GM19467 (cell line): ENCODE data around the gene PRXL2A.
A peak's percentile ranks its signal among the peaks of the same experiment; 100 is the strongest.
"Not testable (repeated sequence)": the region's sequence is repeated elsewhere in the genome, so short reads cannot be mapped to it uniquely, and the experiment has no call there.

ENCODE experiments used
- ATAC-seq: cut with Tn5 transposase; IDR thresholded peaks from one replicate; pipeline ENCODE4 v1.9.1; 2021; ENCODE audit warnings: mild to moderate bottlenecking, moderate library complexity; ENCODE audit not compliant: unreplicated experiment

The PRXL2A gene

DNA sequence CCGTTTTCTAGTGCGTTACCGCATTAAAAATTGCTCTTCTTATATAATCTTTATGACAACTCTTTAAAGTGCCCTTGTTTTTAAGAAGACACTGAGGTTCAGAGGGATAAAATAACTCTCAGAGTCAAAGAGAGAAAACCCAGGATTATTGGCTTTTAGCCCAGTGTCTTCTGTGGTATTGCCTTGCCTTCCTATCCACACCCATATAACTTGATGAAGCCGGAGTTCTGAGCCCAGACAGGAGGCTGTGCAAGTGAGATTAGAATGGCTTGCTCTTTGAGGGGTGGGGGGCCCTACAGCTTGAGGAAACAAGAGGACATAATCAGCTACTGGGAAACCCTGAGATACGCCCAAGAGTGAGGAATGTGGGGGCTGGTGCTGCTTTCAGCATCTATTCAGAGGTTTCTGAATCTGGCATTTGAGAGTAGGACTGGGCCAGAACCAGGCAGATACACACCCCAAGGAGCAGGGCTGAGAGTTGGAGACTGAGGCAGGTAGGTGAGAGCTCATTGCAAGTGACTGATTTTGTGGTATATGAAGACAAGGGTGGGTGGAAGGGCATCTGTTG lies 2.3 kb downstream of the PRXL2A start:
- ATAC-seq: no peak

DNA sequence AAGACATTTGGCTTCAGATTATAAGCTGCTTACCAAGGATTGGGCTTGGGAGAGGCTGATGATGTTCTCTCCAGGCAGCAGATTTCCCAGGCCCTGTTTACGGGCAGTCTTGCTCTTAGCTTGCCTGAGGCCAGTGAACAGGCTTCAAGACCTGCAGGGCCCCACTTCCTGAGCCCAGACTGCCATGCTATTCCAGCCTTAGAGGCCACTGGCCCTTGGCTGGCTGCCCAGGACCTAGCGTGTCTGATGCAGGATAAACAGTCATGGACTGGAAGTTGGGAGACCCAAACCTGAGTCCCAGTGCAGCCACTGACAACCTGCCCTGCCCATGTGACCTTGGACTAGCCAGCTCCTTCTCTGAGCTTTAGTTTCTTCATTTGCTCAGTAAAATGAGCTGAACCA lies 2.9 kb downstream of the PRXL2A start:
- no peak for ATAC-seq

DNA sequence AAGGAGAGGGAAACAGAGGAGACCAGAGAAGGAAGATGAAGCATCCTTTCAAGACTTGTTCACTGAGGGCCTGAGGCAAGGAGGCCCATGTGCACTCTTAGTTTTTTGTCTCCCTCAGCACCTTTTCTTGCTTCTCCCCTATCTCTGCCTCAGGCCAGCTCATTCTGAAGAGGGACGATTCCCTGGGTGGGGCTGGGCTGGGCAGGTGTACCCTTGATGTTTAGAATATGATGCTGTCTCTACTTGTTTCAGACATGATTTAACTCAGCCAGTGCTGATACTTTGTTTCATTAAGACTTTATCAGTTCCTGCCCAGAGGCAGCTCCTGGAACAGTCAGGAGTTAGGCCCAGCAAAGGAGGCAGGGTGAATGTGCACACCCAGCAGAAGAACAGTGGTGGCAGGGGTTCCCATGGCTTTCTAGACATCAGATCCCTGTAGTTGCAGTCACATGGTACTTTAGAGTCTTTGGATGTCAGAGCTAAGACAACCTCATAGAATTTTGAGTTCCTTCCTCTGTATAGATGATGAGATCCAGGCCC lies 3.4 kb downstream of the PRXL2A start:
- no peak for ATAC-seq

DNA sequence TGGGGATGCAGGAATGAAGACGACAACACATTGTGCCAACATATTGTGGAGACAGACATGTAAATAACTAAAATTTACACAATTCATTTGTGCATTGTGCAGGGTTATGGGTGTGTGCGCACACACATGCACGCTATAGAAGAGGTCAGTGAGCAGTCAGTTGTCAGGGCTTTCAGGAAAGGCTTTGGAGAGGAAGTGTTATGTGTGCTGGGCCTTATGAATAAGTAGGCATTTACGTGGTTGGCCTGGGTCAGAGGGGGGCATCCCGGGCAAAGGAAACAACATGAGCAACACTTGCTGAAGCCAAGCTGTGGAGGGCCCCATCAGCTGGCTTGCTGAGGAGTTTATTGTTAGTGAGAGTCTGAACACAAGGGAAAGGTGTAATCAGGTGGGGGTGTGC lies 4.1 kb downstream of the PRXL2A start:
- no peak for ATAC-seq

DNA sequence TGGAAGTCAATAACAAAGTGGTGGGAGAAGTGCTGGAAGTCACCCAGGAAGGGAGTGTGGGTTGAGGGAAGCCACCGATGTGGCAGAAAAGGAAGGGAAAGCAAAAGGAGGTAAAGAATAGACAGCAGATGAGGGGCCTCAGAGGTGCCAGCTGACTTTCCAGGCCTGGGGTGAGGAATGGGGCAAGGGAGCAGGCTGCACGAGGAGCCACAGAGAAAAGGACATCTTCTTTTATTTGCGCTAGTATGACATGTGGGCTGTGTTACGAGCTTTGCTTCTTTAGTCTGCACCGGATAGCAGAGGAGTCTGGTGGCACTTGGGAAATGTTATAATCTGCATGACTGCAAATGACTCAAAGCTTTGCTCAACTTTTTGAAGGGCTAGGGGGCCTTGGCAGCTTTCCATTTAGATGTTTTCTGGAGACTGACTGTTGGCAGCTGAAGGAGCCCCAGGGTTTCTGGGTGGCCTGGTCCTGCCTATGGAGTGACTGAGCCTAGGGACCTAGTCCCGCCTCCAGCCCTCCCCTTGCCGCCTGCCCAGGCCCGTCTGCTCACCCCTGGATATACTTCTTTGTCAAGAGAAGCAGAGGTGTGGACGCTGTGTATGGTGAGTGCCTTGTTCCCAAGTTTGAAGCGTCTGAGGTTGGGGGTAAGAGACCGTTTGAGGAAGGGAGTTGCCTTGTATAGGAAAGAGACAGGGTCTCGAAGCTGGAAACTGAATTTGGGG lies 5.1 kb downstream of the PRXL2A start:
- ATAC-seq: no peak

DNA sequence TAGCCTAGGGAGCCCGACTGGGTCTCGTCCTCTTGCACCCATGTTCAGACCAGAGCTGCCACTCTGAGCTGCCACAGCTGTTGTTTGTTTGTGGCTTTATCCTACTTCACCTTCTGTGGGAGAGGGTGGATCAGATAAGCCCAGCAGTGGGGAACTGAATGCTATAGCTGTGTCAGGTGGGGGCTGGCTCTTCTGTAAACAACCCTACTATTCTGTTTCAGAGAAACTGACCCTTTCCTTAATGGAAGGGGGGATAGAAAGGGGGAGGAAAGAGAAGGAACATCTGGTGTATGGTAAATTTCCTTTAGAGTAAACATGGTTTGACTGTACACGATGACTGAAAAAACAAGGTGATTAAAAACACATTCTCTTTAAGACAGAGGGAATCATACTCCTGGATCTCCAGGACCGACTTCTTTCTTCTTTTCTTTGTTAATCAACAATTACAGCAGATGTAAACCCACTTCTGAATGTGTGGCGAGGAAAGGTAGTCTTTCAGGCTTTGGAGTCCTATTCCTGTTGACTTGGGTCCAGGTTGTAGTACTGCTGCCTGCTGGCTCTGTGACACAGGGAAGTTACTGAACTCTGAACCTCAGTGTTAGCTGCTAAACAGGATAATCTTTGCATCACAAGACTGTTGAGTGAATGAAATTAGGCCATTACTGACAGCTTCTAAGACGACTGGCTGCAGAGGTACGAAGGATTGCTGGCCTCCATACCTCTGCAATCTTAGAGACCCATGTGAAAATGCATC lies 6.0 kb downstream of the PRXL2A start:
- no peak for ATAC-seq

DNA sequence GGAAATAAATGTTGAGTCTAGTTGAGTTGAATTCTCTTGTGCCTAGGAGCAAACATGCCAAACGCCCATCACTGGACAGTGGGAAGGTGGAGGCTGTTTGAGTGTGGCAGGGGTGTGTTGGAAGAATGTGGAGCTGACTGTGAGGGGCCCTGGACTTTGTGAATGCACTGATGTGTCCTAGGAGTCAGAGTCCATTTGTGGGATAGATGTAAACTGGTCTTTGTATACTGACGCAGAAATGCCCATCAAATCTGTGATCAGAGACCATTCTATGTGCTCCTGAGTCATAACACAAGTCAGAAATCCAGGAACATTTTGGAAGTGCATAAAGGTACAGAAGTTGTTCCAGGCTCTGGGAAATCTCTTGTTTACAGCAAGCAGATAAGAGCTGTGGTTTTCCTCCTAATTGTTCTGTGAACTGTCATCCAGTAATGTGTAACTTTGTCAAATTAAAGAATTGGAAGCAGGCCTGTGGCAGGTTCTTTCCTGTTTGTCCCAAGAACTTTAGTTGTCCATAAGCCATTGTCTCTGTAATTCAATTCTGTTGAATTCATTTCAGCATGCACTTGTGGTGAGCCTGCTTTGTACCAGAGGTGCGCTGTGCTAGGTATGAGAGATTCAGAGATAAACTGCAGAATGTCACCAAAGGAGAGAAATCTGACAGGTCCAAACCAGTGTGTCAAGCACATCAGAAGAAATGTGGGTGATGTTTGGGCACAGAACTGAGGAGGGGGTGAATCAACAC lies 7.6 kb downstream of the PRXL2A start:
- ATAC-seq: no peak

DNA sequence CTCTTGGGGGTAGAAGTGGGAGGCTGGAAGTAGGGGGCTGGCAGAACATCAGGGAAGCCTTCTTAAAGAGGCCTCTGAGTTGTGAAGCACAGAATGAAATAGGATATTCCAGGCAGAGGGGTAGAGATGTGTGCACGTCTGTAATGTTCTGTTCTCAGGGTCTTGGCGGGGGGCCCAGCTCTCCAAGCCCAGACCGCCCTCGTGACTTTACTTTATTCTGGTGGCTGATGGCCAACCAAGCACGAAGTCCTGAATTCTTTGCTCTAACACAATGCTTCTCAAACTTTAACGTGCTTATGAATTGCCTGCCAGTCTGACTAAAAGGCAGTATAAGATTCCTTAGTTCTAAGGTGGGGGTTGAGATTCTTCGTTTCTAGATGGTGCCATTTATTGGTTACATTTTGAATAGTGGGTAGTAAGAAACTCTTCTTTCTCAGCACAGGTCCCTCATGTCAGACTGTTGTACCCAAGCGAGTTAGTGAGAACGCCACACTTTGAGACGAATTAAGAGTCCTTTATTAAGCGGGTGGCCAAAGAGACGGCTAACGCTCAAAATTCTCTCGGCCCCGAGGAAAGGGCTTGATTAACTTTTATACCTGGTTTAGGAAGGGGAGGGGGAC lies 8.2 kb downstream of the PRXL2A start:
- ATAC-seq: no peak

DNA sequence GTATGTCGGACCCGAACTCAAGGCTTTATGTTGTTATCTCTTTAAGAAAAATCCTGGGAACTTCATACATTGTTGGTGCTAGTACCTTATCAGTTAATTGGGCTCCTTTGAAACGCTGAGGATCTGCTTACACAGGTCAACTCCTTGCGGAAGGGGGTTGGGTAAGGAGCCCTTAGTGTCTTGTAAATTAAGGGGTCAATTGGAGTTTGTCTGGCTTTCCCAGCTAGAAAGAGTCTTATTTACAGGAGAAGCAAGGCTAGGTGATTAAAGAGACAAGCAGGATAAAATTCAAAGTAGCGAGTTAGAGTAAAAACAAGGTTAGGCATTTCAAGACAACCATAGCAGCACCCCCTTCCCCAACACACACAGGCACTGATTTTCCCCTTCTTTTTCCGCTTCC lies 8.9 kb downstream of the PRXL2A start:
- not testable (repeated sequence) for ATAC-seq

DNA sequence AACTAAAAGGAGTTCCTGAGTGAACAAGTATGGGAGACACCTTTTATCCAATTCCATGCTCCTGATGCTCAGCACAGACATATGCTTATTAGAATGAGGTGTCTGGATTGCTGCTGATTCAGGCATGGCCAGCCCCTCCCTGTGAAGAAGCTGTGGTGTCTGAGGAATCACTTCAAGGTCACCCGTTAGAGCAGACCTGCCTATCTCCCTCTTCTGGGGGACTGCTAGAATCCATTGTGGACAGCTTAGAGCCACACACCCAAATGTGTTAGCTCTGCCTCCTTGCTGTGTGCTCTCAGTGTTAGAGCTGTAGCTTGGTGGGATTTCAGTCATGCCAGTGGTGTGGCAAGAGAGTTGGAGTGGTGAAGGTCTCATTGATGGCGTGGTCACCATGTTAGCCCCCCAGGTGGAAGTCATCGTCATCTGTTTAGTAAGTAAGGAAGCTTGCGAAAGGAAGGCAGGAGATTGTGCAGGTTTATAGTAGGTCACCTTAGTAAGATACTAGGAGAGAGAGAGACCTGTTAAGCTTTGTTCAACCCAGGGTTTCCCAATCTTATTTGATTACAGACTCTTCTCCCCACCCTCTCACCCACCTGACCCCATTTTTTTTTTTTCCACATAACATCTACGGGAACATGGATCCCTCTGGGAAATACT lies 12.8 kb downstream of the PRXL2A start:
- ATAC-seq: peak; percentile 27

DNA sequence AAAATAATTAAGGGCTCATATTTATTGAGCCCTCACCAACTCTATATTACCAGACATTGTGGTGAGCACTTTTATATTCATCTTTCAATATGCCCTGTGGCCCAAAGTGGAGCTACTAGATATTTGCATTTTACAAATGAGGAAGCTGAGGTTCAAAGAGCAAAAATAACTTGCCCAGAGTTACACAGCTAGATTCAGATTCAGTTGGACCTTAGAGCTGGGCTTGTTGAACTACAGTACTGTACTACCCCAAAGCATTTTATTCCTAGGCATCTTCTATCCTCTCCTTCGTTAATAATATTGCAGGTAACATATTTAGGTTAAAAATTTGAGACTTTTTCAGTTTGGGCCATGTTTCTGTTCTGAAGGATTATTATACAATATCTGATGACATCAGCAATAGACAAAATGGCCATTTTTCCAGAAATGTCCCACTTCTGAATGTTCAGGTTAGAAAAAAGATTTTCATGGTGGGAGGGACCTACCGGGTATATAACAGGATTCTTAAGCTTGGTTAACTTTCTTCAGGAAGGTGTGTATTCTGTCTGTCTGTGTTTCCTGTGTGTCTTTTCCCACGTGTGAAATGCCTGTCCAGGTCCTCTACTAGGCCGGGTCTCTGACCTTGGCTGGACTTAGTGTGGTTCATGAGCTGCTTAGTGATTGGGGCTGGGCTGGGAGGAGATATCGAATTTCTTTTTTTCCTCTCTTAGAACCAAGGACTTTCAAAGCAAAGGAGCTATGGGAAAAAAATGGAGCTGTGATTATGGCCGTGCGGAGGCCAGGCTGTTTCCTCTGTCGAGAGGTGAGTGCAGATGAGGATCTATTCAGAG lies 13.6 kb downstream of the PRXL2A start:
- ATAC-seq: peak; percentile 91

DNA sequence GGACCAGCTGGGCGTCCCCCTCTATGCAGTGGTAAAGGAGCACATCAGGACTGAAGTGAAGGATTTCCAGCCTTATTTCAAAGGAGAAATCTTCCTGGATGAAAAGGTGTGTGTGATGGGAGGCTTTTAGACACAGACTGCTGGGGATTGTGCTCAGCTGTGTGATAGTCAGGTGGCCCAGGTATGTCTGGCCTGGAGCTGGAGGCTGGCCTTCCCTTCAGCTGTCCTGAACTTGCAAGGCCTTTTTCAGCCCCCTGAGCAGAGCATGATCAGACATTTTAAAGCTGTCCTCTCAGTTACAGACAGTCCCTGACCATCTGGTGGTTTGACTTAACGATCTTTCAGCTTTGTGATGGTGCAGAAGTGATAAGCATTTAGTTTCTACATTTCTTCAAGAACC lies 17.6 kb downstream of the PRXL2A start:
- no peak for ATAC-seq

DNA sequence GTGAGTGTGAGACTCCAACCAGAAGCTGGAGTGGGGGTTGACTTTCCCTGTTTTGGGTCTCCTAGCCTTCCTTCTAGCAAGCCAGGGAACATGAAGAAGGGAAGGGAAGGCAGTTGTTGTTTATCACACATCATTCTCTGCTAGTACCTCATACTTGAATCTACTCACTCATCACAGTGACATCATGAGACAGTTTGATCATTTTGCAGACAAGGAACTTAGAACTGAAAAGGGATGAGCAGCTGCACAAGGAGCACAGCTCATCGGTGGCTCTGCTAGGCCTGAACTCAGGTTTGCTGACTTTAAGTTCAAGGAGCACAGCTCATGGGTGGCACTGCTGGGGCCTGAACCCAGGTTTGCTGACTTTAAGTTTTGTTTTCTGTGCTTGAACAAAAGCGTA lies 19.2 kb downstream of the PRXL2A start:
- no peak for ATAC-seq

DNA sequence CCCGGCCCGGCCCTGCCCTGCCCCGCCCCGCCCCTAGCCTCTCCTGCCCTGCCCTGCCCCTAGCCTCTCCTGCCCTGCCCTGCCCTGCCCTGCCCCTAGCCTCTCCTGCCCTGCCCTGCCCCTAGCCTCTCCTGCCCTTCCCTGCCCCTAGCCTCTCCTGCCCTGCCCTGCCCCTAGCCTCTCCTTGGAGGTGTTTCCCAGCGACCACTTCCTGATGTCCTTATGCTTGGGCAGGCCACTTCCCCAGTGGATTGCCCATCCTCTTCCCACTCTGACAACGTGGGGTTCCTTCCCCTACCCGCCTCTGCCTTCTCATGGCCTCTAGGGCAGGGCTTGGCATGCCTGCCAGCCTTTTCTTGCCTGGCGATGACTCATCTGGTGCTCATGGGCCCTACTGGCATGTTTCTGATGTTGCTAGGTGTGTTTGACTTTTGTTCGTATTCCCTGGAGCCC lies 21.2 kb downstream of the PRXL2A start:
- ATAC-seq: no peak

DNA sequence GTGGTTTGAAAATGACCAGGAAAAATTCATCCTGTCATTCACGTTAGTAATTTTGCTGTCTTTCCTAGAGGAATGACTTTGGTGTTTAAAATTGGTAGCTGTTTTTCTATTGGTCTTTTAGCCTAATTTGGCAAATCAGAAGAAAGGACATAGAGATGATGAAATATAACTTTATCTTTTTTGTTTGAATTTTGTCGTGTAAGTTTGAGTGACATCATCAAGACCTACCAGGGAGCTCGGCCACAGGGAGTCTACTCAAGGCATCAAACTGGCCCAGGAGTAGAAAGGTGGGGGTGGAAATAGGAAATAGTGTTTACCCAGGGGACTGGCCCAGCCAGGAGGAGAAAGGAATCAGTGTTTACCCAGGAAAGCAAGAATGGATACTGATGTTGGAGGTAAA lies 24.8 kb downstream of the PRXL2A start:
- no peak for ATAC-seq

DNA sequence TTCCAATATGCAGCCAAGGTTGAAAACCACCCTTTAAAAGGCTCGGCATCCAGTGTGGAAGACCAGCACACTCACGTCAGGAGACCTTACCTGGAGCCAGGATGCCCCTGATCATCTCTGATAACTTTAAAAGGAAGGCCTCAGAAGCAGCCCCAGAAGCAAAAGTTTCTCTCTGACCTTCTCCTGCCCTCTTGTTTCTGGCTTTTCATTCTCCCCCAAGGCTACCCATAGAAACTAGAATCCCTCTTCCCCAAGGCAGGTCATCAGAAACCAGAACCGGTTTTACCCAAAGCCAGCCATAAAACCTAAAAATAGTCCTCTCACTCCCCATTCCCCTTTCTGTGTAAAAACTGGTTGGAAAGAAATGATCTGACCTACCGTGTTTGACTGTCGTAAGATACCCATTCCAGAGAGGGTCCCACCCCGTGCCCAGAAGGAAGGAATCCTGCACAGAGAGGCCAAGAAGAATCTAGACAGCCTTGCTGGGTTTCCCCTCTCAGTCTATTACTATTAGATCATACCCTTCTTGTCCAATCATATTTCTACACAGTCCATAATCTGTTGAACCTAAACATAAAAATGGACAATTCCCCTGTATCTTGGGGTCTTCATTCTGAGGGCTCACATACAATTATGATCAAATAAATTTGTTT lies 28.2 kb downstream of the PRXL2A start:
- ATAC-seq: no peak

DNA sequence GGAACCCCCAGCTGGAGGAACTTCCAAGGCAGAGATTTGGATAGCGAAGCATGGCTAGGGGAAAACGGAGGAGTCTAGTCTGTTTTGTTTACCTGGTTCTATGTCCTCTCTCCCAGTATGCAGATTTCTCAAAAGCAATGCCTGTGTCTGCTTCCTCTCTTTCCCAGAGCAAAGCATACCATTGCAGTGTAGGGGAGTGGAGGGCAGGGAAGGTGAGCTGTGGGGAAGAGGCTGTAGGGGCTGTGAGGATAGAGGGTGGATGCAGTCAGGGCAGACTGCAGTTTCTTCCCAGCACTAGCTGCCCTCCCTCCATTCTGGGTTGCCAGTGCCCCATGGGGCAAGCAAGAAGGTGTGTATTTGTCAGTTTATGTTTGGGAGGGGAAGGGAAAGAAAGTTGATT lies 28.9 kb downstream of the PRXL2A start:
- ATAC-seq: no peak

DNA sequence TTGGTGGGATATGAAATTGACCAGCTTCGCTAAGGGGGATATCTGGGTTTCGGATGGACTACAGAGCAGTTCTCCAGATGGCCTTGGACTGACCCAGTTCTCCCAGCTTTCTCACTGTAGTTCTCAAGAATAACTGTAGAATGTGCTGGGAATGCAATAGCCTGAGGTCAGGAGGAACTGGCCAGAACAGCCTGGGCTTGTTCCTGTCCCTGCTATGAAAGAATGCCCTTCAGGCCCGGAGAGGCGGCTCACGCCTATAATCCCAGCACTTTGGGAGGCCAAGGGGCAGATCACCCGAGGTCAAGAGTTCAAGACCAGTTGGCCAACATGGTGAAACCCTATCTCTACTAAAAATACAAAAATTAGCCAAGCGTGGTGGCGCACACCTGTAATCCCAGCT lies 33.5 kb downstream of the PRXL2A start:
- ATAC-seq: no peak

DNA sequence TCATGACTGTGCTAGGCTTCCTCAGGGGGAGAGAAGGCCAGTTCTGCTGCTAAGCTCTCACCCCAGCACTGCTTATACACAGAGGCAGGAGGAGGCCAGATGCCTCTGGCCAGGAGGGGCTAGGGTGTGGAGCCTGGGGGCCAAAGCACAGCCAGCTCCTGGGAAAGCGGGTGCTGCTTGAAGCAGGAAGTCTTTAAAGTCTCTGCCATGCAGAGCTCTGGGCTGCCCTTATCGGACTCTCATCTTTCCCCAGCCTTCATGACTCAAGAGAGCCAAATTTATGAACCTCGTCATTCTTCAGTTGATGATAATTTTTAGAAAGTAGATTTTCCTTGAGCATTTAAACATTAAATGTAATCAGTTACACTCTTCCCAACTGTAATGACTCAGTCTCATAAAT lies 34.5 kb downstream of the PRXL2A start:
- ATAC-seq: no peak
